Endodermal cell (in vitro differentiated cells): ENCODE data around the gene SLC9A5. TPM values are rescaled to one million over a fixed set of nuclear protein-coding genes. Genes with fewer than 3 reads are reported as not detected.

ENCODE experiments used
- DNase-seq: peaks from one replicate; pipeline ENCODE4 v3.0.0-alpha.2; 2017
- H3K27ac ChIP-seq: 2 replicates; pipeline ENCODE4 v1.5.1; 2013; ENCODE audit warnings: mild to moderate bottlenecking, low read depth, low read length, moderate library complexity
- H3K27me3 ChIP-seq: 2 replicates; pipeline ENCODE4 v1.6.1; 2013; ENCODE audit warnings: mild to moderate bottlenecking, low read length, moderate library complexity; ENCODE audit not compliant: insufficient read depth, control insufficient read depth, poor library complexity, severe bottlenecking
- H3K36me3 ChIP-seq: 2 replicates; pipeline ENCODE4 v1.7.0; 2013; ENCODE audit warnings: mild to moderate bottlenecking, low read length, moderate library complexity; ENCODE audit not compliant: control insufficient read depth, insufficient read depth
- H3K4me1 ChIP-seq: one replicate; pipeline ENCODE4 v1.7.0; 2013; ENCODE audit warnings: low read length; ENCODE audit not compliant: control insufficient read depth, insufficient read depth
- H3K4me3 ChIP-seq: 2 replicates; pipeline ENCODE4 v1.5.1; 2013; ENCODE audit warnings: mild to moderate bottlenecking, low read length, moderate library complexity
- H3K9ac ChIP-seq: 2 replicates; pipeline ENCODE4 v1.6.1; 2013; ENCODE audit warnings: mild to moderate bottlenecking, low read length, moderate library complexity; ENCODE audit not compliant: poor library complexity, severe bottlenecking; ENCODE audit errors: extremely low read depth
- H3K9me3 ChIP-seq: 2 replicates; pipeline ENCODE4 v1.6.1; 2013; ENCODE audit warnings: mild to moderate bottlenecking, low read length, moderate library complexity; ENCODE audit not compliant: control insufficient read depth
- H3K27ac Mint-ChIP-seq: 2 replicates; pipeline ENCODE4 v1.8.0; 2020; ENCODE audit warnings: mixed read lengths
- H3K27me3 Mint-ChIP-seq: 2 replicates; pipeline ENCODE4 v1.8.0; 2021; ENCODE audit warnings: mild to moderate bottlenecking, mixed read lengths; ENCODE audit not compliant: insufficient read depth
- H3K36me3 Mint-ChIP-seq: 2 replicates; pipeline ENCODE4 v1.8.0; 2020; ENCODE audit warnings: low read depth, mixed read lengths
- H3K4me1 Mint-ChIP-seq: 2 replicates; pipeline ENCODE4 v1.8.0; 2020; ENCODE audit warnings: mixed read lengths
- H3K4me3 Mint-ChIP-seq: 2 replicates; pipeline ENCODE4 v1.8.0; 2020; ENCODE audit warnings: mild to moderate bottlenecking, moderate library complexity, mixed read lengths
- H3K9me3 Mint-ChIP-seq: 2 replicates; pipeline ENCODE4 v1.8.0; 2020; ENCODE audit warnings: mild to moderate bottlenecking, mixed read lengths
- WGBS, 2 experiments: methylation state at CpG; one replicate each; pipeline versions ENCODE4 v1.1.5 to v1.1.7; 2013; ENCODE audit warnings: missing lambda C conversion rate in 2 of 2, mixed read lengths in 1 of 2; ENCODE audit not compliant: insufficient coverage in 1 of 2, insufficient read length in 1 of 2; 5-methylcytosine and 5-hydroxymethylcytosine counted together
- total RNA-seq, 2 donors: library from RNA; stranded (reverse); fragmentation: NEBNext Ultra II Directional in 1 of 2; extraction: Animal tissue kit (Norgen Biotek cat#: 25700) in 1 of 2; gene quantifications; 2 replicates in 1 of 2; 3 replicates in 1 of 2; pipeline ENCODE4 v1.2.1, GENCODE V29; 2021
- TF ChIP-seq, protein P1 (sequence below): fragments of 200-600 bp; sonication (generic); conservative IDR thresholded peaks from 2 replicates; pipeline ENCODE4 v1.5.0; 2021; ENCODE audit warnings: antibody characterized with exemption, mild to moderate bottlenecking

SLC9A5 gene
- total RNA-seq, 2 donors from 2014 or later, result 8.9 to 9.0 TPM

DNA sequence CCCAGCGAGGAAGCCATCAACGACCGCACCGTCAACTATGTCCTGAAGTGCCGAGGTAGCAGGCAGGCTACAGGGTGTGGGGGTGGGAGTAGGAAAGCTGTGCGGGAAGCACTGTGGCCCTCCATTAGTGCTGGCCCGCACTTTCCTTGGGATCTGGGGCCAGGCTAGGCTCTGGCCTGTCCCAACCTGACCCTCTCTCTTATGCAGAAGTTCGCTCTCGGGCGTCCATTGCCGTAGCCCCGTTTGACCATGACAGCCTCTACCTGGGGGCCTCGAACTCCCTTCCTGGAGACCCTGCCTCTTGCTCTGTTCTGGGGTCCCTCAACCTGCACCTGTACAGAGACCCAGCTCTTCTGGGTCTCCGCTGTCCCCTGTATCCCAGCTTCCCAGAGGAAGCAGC, 39.2 kb downstream of the SLC9A5 start:
- TF ChIP-seq, protein P1, sequence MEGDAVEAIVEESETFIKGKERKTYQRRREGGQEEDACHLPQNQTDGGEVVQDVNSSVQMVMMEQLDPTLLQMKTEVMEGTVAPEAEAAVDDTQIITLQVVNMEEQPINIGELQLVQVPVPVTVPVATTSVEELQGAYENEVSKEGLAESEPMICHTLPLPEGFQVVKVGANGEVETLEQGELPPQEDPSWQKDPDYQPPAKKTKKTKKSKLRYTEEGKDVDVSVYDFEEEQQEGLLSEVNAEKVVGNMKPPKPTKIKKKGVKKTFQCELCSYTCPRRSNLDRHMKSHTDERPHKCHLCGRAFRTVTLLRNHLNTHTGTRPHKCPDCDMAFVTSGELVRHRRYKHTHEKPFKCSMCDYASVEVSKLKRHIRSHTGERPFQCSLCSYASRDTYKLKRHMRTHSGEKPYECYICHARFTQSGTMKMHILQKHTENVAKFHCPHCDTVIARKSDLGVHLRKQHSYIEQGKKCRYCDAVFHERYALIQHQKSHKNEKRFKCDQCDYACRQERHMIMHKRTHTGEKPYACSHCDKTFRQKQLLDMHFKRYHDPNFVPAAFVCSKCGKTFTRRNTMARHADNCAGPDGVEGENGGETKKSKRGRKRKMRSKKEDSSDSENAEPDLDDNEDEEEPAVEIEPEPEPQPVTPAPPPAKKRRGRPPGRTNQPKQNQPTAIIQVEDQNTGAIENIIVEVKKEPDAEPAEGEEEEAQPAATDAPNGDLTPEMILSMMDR, result no peak
- Mint-ChIP-seq H3K9me3 (no peaks in the 10 kb centered on the region), H3K27ac (no peak overlapping the region), H3K36me3 (no peaks in the 10 kb centered on the region), H3K4me3 (no peak overlapping the region), H3K27me3 (peaks cover 4% of the 10 kb centered on the region), H3K4me1 (peaks cover 2% of the 10 kb centered on the region)
- DNase-seq, result no peak
- H3K36me3 ChIP-seq, result no peaks in the 10 kb centered on the region
- no peaks in the 10 kb centered on the region for H3K9me3 ChIP-seq
- H3K4me1 ChIP-seq, result no peaks in the 10 kb centered on the region
- WGBS, 2 experiments, result 93 to 100% methylated on average over 8 to 14 of the region's 14 CpGs
- no peak overlapping the region for H3K9ac ChIP-seq
- no peaks in the 10 kb centered on the region for H3K27me3 ChIP-seq
- H3K27ac ChIP-seq, result no peak overlapping the region
- H3K4me3 ChIP-seq, result no peak overlapping the region

DNA sequence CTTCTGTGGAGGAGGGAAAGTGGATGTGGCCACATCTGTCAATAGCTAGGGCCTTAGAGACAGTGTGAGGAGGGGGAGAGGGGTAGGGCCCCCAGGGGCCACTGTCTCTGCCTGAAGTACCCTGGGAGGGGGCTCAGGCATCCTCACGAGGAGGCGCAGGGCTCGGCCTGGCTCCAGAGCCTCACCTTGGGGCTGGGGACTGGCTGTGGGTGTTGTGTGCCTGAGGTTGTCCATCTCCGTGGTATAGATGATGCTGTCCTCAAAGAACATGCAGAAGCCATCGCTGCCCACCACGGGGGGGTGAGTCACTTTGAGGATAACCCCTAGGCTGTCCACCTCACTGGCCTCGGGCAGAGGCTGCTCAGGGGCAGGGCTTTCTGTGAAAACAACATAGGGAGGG, 42.7 kb downstream of the SLC9A5 start:
- Histone ChIP-seq H3K27ac (no peak overlapping the region), H3K4me1 (no peaks in the 10 kb centered on the region), H3K36me3 (no peaks in the 10 kb centered on the region), H3K4me3 (no peak overlapping the region), H3K9ac (no peak overlapping the region), H3K9me3 (no peaks in the 10 kb centered on the region), H3K27me3 (no peaks in the 10 kb centered on the region)
- no peaks in the 10 kb centered on the region for H3K36me3 Mint-ChIP-seq
- TF ChIP-seq, protein P1, result no peak
- 76 to 89% methylated on average over 4 to 7 of the region's 7 CpGs for WGBS, 2 experiments
- peaks cover 3% of the 10 kb centered on the region for H3K4me1 Mint-ChIP-seq
- no peak overlapping the region for H3K27ac Mint-ChIP-seq
- peak; percentile 36 for DNase-seq
- H3K27me3 Mint-ChIP-seq, result peaks cover 22% of the 10 kb centered on the region
- no peak overlapping the region for H3K4me3 Mint-ChIP-seq
- no peaks in the 10 kb centered on the region for H3K9me3 Mint-ChIP-seq

DNA sequence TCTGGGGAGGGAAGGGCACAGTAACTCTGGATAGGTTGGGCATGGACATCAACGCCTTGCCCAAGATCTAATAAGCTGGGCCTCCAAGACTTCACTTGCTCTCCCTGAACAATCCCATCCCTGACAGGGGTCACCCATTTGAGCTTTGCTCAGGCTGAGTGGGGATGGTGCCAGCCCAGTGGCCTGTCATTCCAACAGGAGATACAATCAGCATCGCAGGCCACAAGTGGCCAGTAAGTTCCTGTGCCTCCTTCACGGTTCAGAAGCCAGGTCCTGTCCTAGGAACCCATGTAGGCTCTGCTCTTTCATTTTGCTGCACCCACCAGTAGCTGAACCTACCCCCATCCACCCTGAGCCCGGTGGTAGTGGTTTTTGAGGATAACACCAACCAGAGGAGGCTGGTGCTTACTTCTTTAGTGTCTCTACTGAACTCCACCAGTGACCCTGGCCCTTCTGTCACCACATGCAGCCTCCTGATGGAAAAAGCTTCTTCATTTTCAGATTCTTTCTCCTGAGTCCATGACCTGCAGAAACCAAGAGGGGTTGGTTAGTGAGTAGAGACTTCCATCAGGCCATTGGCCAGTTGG, 45.5 kb downstream of the SLC9A5 start:
- H3K27me3 Mint-ChIP-seq, result peaks cover 37% of the 10 kb centered on the region
- no peaks in the 10 kb centered on the region for H3K9me3 ChIP-seq

More for the DNA sequence above, 45.5 kb downstream of the SLC9A5 start:
- TF ChIP-seq, protein P1, result no peak
- no peak overlapping the region for H3K27ac Mint-ChIP-seq
- Histone ChIP-seq H3K4me1 (no peaks in the 10 kb centered on the region), H3K4me3 (no peak overlapping the region), H3K36me3 (no peaks in the 10 kb centered on the region), H3K27ac (no peak overlapping the region), H3K27me3 (no peaks in the 10 kb centered on the region), H3K9ac (no peak overlapping the region)
- no peaks in the 10 kb centered on the region for H3K36me3 Mint-ChIP-seq
- H3K4me3 Mint-ChIP-seq, result no peak overlapping the region
- WGBS, 2 experiments, result 88 to 98% methylated on average over 2 to 4 of the region's 4 CpGs
- peaks cover 3% of the 10 kb centered on the region for H3K4me1 Mint-ChIP-seq
- no peak for DNase-seq
- H3K9me3 Mint-ChIP-seq, result no peaks in the 10 kb centered on the region
